Activated naive CD8-positive, alpha-beta T cell treated with anti-CD3 and anti-CD28 coated beads, Interleukin-2, amount 10 ng/mL, durations not matched to agents 7 days and 5 days (primary cell): ENCODE data around the gene CCNF. TPM values are rescaled to one million over a fixed set of nuclear protein-coding genes. Genes with fewer than 3 reads are reported as not detected.

Experiments
- ATAC-seq: fragments of 150-1000 bp; cut with Tn5 transposase; one replicate; pipeline ENCODE4 v1.10.0; 2021; ENCODE audit warnings: low read depth, moderate library complexity
- POLR2A ChIA-PET: fragments of 350-600 bp; sonication (Branson Sonifier 250); formaldehyde crosslinking; loops from one replicate; lab custom pipeline; 2021; ENCODE audit warnings: antibody characterized with exemption; lab: Charles Lee
- DNase-seq: peaks from one replicate; pipeline ENCODE4 v3.0.0; 2021
- H3K27ac Mint-ChIP-seq: one replicate; pipeline ENCODE4 v1.8.0; 2022; ENCODE audit warnings: mild to moderate bottlenecking, mixed read lengths
- H3K27me3 Mint-ChIP-seq: one replicate; pipeline ENCODE4 v1.8.0; 2022; ENCODE audit warnings: mild to moderate bottlenecking, moderate library complexity, mixed read lengths
- H3K36me3 Mint-ChIP-seq: one replicate; pipeline ENCODE4 v1.8.0; 2021; ENCODE audit warnings: mild to moderate bottlenecking, mixed read lengths
- H3K4me1 Mint-ChIP-seq: one replicate; pipeline ENCODE4 v1.8.0; 2021; ENCODE audit warnings: mixed read lengths
- H3K4me3 Mint-ChIP-seq: one replicate; pipeline ENCODE4 v1.8.0; 2022; ENCODE audit warnings: mild to moderate bottlenecking, moderate library complexity, mixed read lengths
- H3K9me3 Mint-ChIP-seq: one replicate; pipeline ENCODE4 v1.8.0; 2021; ENCODE audit warnings: mixed read lengths
- microRNA-seq: library from miRNA; unstranded; fragments of <30 nt; microRNA quantifications from one replicate; pipeline ENCODE4 v1.2.0, GENCODE V29; 2022
- total RNA-seq, 2 experiments: library from RNA; stranded (reverse); gene quantifications; one replicate each; pipeline ENCODE4 v1.2.3, GENCODE V29; 2021

CCNF gene
- total RNA-seq, 2 experiments from 2014 or later = 67.7 to 70.5 TPM

DNA sequence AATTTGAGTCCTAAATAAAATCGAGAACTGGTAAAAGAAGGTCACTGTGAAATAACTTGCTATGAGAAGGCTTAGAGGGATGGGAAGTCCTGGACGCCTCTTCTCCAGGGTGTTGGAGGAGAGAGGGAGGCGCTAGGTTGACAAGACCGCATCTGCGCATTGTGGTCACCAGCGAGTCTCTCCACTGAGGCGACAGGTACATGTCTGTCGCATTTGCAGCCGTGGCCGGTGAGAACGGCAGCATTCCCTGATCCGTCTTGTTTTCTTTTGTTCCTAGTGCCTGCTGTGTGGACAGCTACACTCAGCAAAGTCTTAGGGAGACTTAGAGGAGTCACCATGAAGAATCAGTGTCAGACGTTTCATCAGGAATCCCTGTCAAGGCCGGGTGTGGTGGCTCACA, 76.4 kb downstream of the CCNF start:
- ATAC-seq (no peak), DNase-seq (no peak)
- Mint-ChIP-seq H3K4me3 (no peak overlapping the region), H3K4me1 (peaks cover 4% of the 10 kb centered on the region), H3K27me3 (no peaks in the 10 kb centered on the region), H3K27ac (no peak overlapping the region), H3K36me3 (no peaks in the 10 kb centered on the region), H3K9me3 (no peaks in the 10 kb centered on the region)
- POLR2A ChIA-PET = no interaction called here

DNA sequence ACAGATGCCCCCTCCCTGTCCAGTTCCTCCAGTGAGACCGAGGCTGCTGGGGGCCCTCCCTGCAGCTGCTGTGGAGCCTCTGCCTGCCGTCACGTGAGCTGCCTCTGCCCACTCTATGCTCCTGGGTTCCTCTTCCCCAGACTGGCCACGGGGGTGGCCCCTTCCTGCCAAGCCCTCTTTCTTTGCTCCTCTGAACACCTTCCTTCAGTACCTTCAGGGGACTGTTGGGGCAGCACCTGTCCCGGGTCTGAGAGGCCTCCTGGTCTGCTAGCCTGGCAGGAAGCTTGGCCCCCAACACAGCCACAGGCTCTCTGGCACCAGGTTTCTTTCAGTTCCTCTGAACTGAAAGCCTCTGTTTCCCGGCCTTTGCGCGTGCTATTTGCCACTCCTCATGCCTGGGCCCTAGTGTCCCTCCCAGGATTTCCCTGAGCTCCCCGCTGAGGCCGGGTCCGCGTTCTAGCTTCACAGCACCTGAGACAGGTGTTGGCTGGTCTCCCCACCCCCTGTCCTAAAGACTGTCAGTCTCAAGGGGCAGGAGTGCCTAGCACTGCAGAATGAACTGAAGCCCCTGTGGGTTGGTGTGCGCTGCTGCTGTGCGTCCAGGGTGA, 77.9 kb downstream of the CCNF start:
- peak overlapping the region; percentile 19 for H3K27ac Mint-ChIP-seq
- H3K4me3 Mint-ChIP-seq = no peak overlapping the region
- POLR2A ChIA-PET = no interaction called here
- peak; percentile 64 for ATAC-seq
- no peaks in the 10 kb centered on the region for H3K36me3 Mint-ChIP-seq
- peaks cover 5% of the 10 kb centered on the region for H3K27me3 Mint-ChIP-seq
- peaks cover 4% of the 10 kb centered on the region for H3K4me1 Mint-ChIP-seq
- DNase-seq = no peak
- H3K9me3 Mint-ChIP-seq = no peaks in the 10 kb centered on the region

DNA sequence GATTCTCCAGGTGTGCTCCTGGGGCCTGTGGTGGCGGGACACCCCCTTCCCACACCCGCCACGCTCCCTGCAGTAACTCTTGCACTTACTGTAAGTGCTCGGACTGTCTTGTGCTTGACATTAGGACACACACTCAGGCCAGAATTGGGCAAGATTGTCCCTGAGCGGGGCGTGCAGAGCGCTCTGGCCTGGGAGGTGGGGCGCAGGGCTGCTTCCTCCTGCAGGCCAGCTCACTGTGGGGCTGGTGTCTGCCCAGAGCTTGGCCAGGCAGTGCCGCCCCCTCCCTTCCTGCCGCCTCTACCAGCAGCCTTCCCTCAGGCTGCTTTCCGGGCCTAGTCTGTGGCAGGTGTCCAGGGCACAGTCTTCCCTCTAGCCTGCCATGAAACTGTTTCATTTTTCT, 78.4 kb downstream of the CCNF start:
- ATAC-seq = no peak
- no peaks in the 10 kb centered on the region for H3K9me3 Mint-ChIP-seq
- no peak overlapping the region for H3K4me3 Mint-ChIP-seq
- no peak overlapping the region for H3K27ac Mint-ChIP-seq
- DNase-seq = no peak
- H3K27me3 Mint-ChIP-seq = peaks cover 8% of the 10 kb centered on the region
- POLR2A ChIA-PET = no interaction called here
- H3K4me1 Mint-ChIP-seq = peaks cover 4% of the 10 kb centered on the region
- no peaks in the 10 kb centered on the region for H3K36me3 Mint-ChIP-seq

Small RNAs within 50 kb of the gene (microRNA-seq; reads per million reads assigned to microRNA genes)
- gene MIR6767 = not detected
- not detected for gene MIR6768

Other genes starting within 250 kb of the CCNF start
- gene CASKIN1, start 232.8 kb upstream of the CCNF start, total RNA-seq = 1 to 10 TPM in 1 of 2 experiments, under 1 TPM in 1; 0.88 to 1.1 TPM
- 10 to 100 TPM; 32.1 to 33.1 TPM for gene MLST8, start 224.0 kb upstream of the CCNF start, total RNA-seq
- 10 to 100 TPM; 17.3 to 18.4 TPM for gene BRICD5, start 218.6 kb upstream of the CCNF start, total RNA-seq
- 10 to 100 TPM; 22.6 to 23.2 TPM for gene PGP, start 214.6 kb upstream of the CCNF start, total RNA-seq
- 10 to 100 TPM; 34.1 to 34.8 TPM for gene E4F1, start 205.9 kb upstream of the CCNF start, total RNA-seq
- 1 to 10 TPM; 2.2 to 3.2 TPM for gene DNASE1L2, start 193.0 kb upstream of the CCNF start, total RNA-seq
- 10 to 100 TPM; 37.4 to 38.0 TPM for gene ECI1, start 177.9 kb upstream of the CCNF start, total RNA-seq
- gene RNPS1, start 161.3 kb upstream of the CCNF start, total RNA-seq = 100 to 1,000 TPM; 212 to 220 TPM
- gene ABCA3, start 88.7 kb upstream of the CCNF start, total RNA-seq = 1 to 10 TPM; 7.8 to 8.3 TPM
- gene TEDC2, start 30.7 kb downstream of the CCNF start, total RNA-seq = 10 to 100 TPM; 16.0 to 17.8 TPM
- gene NTN3, start 41.9 kb downstream of the CCNF start, total RNA-seq = not detected
- 10 to 100 TPM; 16.5 to 17.9 TPM for gene TBC1D24, start 45.7 kb downstream of the CCNF start, total RNA-seq
- gene ATP6V0C, start 84.5 kb downstream of the CCNF start, total RNA-seq = 100 to 1,000 TPM; 117 to 122 TPM
- 10 to 100 TPM; 74.0 to 75.4 TPM for gene AMDHD2, start 90.9 kb downstream of the CCNF start, total RNA-seq
- 1 to 10 TPM in 1 of 2 experiments, under 1 TPM in 1; 0.80 to 1.1 TPM for gene CEMP1, start 102.0 kb downstream of the CCNF start, total RNA-seq
- gene PDPK1, start 108.6 kb downstream of the CCNF start, total RNA-seq = 10 to 100 TPM; 50.6 to 55.1 TPM